ENCODE measurements around the gene KTN1.

The KTN1 gene

GRCh38 chr14:55578511-55578910, 1.5 kb upstream of the KTN1 start:
- no peak for ATAC-seq

- peak; percentile 51 to 59 for ATAC-seq
Observed at GRCh38 chr14:55580470-55581341, 699 bp downstream of the KTN1 start.

- no peak for ATAC-seq
Observed at GRCh38 chr14:55581342-55581771, 1.4 kb downstream of the KTN1 start.

- no peak for ATAC-seq
Observed at GRCh38 chr14:55582746-55583145, 2.7 kb downstream of the KTN1 start.

GRCh38 chr14:55583942-55584468, 4.0 kb downstream of the KTN1 start:
- ATAC-seq = no peak

- ATAC-seq = no peak
Observed at GRCh38 chr14:55585854-55586253, 5.8 kb downstream of the KTN1 start.

- no peak for ATAC-seq
Observed at GRCh38 chr14:55586411-55586810, 6.4 kb downstream of the KTN1 start.

- ATAC-seq = no peak
Observed at GRCh38 chr14:55587847-55588246, 7.8 kb downstream of the KTN1 start.

- peak; percentile 59 to 74 for ATAC-seq
Observed at GRCh38 chr14:55588259-55588699, 8.3 kb downstream of the KTN1 start.

- no peak for ATAC-seq
Observed at GRCh38 chr14:55589171-55589570, 9.2 kb downstream of the KTN1 start.

- ATAC-seq = no peak
Observed at GRCh38 chr14:55592436-55592835, 12.4 kb downstream of the KTN1 start.

- no peak for ATAC-seq
Observed at GRCh38 chr14:55593698-55594097, 13.7 kb downstream of the KTN1 start.

GRCh38 chr14:55599250-55599879, 19.4 kb downstream of the KTN1 start:
- no peak for ATAC-seq

GRCh38 chr14:55600784-55601561, 21.0 kb downstream of the KTN1 start:
- peak in 1 of 2 donors; percentile 78 for ATAC-seq

GRCh38 chr14:55603401-55603953, 23.5 kb downstream of the KTN1 start:
- ATAC-seq = no peak

GRCh38 chr14:55604488-55604887, 24.5 kb downstream of the KTN1 start:
- no peak for ATAC-seq

- no peak for ATAC-seq
Observed at GRCh38 chr14:55604900-55605418, 25.0 kb downstream of the KTN1 start.

GRCh38 chr14:55605793-55606192, 25.8 kb downstream of the KTN1 start:
- no peak for ATAC-seq

- ATAC-seq = no peak
Observed at GRCh38 chr14:55607386-55607785, 27.4 kb downstream of the KTN1 start.

- ATAC-seq = no peak
Observed at GRCh38 chr14:55609681-55610080, 29.7 kb downstream of the KTN1 start.

GRCh38 chr14:55610713-55611370, 30.8 kb downstream of the KTN1 start:
- ATAC-seq = no peak

GRCh38 chr14:55611859-55612258, 31.9 kb downstream of the KTN1 start:
- no peak for ATAC-seq
